Measurements from ENCODE around the gene HHIPL1.

HHIPL1 gene

DNA sequence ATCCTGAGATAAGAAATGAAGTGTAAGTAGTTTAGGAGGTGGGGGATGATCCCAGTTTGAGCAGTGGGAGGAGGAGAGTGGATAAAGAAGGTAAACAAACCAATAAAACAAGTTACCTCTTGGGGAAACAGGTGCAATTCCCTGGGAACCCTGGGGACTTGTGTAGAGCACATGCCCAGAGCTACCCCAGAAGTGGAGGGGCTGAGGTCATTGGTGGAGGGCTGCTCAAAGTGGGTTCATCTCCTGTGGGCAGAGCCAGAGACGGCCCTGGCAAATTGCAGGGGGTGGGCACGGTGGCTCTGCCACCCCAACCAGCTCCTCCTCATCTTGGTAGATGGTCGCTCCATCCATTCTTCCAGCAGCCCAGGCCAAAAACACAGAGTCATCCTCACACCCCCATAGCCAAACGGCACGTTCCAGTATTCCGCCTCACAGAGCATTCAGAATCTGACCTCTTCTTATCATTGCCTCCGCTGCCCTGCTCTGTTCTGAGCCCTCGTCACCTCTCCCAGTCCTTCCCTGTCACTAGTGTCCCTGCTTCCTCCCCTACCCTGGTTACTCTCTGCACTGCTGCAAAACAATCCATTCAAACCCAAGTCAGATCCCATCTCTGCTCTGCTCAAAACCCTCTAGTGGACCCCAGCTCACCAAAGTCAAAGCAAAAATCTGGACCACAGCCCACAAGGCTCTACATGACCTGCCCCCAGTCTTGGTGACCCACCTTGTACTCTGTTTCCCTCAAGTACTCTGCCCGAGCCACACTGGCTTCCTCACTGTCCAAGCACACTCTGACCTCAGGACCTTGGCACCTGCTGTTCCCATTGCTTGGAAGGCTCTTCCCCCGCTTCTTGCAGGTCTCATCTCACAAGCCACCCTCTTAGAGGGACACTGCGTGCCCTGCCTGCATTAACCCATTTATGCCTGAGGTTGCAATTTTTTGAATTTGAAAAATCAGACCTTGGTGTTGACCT lies 44.6 kb downstream of the HHIPL1 start:
- DNase-seq (ENCODE audit: low read depth in 2 of 2), result no peak

DNA sequence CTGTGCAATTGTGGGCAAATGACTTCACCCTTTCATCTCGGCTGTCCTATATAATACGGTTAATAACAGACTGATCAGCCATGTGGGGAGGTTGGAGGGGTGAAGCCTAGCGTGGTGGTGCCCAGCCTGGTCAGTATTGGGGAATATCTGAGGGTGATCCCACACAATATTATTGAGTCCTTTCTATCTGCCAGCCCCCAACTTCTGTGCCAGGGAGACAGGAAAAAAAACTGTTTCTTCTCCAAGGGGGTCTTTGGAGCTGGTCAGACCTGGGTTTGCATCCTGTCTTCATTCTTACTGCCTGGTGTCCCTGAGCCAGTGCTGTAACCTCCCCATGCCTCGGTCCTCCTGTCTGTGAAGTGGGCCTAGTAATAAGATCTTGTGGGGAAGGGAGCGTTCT lies 45.7 kb downstream of the HHIPL1 start:
- no peak for DNase-seq (ENCODE audit: low read depth in 2 of 2)

DNA sequence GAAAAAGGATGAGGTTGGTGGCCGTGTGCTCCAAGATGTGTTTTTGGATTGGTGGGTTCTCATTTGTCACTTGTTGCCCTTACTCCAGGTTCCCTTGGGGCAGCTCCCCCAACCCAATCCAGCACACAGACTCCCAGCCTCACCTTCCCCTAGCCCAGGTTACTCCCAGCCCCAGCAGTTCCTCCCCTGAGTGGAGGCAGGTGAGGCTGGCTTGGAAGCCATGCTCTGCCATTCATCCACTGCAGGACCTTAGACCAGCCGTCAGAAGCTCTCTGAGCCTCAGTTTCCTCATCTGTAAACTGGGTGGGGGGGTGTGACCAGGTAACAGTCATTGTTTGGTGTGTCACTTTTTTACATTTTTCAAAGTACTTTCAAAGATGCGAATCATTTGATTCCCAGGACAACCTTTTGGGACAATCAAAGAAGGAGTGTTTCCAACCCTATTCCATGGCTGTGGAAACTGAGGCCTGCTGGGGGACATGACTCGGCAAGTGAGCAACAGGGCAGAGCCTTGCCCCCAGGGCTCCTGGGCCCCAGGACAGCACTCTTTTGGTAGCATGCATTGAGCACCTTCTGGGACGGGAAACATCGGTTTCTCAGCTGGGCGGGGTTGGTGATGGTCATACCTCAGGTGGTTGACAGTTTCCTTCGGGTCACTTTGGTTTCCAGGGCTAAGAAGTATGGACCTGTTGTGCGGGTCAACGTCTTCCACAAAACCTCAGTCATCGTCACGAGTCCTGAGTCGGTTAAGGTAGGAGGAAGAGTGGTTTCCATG lies 46.4 kb downstream of the HHIPL1 start:
- no peak for DNase-seq (ENCODE audit: low read depth in 2 of 2)

DNA sequence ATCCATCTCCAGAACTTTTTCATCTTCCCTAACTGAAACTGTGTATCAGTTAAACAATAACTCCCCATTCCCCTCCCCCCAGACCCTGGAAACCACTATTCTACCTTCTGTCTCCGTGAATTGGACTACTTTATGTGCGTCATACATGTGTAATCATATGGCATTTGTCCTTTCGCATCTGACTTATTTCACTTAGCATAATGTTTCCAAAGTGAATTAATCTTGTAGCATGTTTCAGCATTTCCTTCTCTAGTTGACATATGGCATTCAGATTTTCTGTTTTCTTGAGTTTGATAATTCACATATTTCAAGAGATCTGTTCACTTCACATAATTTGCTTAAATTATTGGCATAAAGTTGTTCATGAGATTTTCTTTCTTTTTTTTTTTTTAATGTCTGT lies 49.0 kb downstream of the HHIPL1 start:
- DNase-seq (ENCODE audit: low read depth in 2 of 2), result no peak

DNA sequence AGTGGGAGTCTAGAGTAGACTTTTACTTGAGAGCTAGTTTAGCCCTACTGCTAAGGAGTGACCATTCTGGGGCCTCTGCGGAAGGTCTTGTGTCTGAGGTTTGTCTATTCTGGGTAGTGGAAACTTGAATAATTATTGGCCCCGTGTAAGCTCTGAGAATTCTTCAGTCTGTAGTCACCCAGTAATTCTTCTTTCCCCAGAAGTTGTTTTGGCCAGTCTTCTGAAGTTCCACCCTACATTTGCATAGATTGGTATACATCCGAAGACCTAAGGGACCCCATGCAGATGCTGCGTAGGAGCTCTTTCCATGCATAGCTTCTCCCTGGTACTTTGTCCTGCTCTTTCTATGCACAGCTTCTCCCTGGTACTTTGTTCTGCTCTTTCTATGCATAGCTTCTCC lies 52.0 kb downstream of the HHIPL1 start:
- DNase-seq (ENCODE audit: low read depth in 2 of 2), result no peak

DNA sequence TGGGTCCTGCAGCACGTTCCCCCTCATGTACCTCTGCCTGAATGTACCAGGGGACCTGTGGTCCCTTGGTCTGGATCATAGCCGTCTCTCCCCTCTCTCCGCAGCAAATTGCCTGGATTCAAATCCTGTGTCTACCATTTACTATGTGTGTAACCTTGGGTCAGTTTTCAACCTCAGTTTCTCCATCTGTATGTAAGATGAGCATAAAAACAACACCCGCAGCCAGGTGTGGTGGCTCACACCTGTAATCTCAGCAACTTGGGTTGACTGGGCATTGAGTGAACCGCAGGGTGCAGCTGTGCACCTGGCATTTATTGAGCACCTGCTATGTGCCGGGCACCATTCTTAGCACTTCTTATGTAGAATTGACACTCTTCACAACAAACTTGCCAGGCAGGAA lies 53.3 kb downstream of the HHIPL1 start:
- DNase-seq (ENCODE audit: low read depth in 2 of 2), result no peak

DNA sequence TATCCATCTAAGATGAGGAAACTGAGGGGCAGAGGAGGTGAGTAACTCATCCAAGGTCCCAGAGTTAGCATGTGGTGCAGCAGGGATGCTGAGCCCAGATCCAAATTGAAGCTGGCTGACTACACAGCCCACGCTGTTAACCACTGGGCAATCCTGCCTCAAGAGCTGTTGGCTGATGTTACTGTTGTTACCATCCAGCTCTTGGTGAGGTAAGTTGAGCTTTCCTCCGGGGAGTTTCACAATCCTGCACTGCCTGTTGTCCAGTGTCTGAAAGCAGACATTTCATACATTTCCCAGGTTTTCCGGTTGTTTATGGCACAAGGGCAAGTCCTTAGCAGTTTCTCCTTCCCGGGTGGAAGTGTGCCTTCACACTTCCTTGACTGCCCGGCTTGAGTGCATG lies 53.7 kb downstream of the HHIPL1 start:
- DNase-seq (ENCODE audit: low read depth in 2 of 2), result no peak

DNA sequence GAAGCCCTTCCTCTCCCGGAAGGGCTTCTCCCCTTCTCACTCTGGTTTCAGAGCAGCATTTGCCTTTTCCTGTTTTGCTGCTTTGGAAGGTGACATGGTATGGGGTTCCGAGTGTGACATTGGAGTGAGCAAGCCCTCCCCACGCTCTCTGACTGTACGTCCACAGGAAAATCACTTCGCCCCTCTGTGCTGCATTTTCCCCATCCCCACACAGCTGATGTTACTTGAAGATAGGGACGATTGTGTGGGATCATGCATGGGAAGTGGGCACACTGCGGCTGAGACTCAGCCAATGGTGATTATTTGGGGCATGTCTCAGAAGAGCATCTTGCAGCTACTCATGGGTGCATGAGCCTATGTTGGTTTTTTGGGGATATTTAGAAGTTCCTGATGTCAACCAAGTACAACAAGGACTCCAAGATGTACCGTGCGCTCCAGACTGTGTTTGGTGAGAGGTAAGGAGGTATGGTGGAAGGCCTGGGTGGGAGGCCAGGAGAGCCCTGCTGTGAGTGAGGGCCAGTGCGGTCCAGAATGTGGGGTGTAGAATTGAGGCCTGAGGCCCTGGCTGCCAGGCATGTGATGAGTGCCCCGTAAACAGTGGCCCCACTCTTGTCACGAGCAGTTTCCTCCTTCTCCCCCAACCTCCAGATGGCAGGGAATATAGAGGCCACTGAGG lies 54.3 kb downstream of the HHIPL1 start:
- DNase-seq (ENCODE audit: low read depth in 2 of 2), result no peak

DNA sequence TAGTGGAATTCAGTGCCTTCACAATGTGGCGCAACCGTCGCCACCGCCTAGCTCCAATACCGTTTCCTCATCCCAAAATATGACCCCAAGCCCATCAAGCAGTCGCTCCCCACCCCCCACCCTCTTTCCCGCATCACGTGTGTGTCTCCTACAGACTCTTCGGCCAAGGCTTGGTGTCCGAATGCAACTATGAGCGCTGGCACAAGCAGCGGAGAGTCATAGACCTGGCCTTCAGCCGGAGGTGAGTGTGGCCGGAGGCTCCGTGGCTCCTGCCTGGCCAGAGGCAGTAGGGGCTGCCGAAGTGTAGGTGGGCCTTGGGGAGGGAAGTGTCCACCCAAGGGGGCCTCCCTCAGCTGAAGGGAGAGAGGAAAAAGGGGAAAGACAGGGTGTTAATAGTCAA lies 54.9 kb downstream of the HHIPL1 start:
- DNase-seq (ENCODE audit: low read depth in 2 of 2), result no peak

DNA sequence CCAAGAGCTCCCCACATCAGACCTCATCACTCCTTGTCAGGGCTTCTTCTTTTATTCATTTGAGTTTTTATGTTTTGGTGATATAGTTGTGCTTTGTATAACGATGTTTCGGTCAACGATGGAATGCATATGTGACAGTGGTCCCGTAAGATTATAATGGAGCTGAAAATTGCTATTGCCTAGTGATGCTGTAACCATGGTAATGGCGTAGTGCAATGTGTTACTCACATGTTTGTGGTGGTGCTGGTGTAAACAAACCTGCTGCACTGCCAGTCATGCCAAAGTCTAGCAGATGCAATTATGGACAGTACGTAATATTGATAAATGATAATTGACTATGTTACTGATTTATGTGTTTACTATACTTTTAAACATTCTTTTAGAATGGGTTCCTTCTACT lies 55.5 kb downstream of the HHIPL1 start:
- no peak for DNase-seq (ENCODE audit: low read depth in 2 of 2)

DNA sequence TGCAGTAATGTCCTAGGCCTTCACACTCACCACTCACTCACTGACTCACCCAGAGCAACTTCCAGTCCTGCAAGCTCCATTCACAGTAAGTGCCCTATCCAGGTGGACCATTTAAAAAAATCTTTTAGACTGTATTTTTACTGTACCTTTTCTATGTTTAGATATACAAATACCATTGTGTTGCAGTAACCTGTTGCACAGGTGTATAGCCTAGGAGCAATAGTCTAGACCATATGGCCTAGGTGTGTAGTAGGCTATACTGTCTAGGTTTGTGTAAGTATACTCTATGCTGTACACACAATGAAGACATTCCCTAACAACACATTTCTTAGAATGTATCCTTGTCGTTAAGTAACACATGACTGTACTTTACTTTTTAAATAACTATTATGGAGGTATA lies 56.3 kb downstream of the HHIPL1 start:
- DNase-seq (ENCODE audit: low read depth in 2 of 2), result no peak

DNA sequence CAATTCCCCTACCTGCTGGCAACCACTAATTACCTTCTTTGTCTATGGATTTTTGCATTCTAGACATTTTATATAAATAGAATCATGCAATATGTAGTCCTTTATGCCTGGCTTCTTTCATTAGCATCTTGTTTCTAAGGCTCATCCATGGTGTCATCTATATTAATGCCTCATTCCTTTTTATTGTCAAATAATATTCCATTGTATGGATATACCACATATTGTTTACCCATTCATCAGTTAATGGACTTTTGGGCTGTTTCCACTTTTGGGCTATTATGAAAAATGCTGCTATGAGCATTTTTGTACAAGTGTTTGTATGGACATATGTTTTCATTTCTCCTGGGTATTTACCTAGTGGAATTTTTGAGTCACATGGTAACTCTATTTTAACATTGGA lies 57.2 kb downstream of the HHIPL1 start:
- DNase-seq (ENCODE audit: low read depth in 2 of 2), result no peak

DNA sequence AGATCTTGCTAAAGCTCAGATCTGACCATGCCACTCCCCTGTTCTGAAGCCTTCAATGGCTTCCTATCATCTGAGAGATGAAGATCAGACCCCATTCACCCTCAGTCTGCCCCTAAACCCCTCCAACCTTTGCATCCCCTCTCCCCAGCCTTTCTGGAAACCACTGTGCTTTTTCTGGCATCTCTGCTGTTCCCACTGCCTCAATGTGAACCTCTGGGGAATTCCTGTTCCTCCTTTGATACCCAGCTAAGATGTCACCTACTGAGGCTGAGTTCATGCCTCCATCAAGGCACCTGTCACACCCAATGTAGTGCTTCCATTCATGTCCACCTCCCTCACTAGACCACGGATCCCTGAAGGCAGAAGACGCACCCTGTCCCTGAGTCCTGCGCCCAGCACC lies 58.5 kb downstream of the HHIPL1 start:
- no peak for DNase-seq (ENCODE audit: low read depth in 2 of 2)

DNA sequence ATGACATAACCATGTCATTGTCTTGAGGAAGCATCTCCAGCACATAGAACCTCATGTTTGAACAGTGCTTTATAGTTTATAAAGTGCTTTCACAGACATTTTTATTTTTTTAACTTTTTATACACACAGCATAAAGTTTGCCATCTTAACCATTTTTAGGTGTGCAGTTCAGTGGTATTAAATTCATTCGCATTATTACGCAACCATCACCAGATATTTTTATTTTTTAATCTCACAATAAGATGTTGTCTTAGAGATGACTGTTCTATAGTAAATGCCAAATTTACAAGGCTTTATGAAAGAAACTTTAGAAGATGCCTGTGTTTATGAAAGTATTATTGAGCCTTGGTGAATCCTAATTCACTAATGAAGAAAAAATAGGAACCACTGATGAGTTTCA lies 59.1 kb downstream of the HHIPL1 start:
- DNase-seq (ENCODE audit: low read depth in 2 of 2), result no peak

DNA sequence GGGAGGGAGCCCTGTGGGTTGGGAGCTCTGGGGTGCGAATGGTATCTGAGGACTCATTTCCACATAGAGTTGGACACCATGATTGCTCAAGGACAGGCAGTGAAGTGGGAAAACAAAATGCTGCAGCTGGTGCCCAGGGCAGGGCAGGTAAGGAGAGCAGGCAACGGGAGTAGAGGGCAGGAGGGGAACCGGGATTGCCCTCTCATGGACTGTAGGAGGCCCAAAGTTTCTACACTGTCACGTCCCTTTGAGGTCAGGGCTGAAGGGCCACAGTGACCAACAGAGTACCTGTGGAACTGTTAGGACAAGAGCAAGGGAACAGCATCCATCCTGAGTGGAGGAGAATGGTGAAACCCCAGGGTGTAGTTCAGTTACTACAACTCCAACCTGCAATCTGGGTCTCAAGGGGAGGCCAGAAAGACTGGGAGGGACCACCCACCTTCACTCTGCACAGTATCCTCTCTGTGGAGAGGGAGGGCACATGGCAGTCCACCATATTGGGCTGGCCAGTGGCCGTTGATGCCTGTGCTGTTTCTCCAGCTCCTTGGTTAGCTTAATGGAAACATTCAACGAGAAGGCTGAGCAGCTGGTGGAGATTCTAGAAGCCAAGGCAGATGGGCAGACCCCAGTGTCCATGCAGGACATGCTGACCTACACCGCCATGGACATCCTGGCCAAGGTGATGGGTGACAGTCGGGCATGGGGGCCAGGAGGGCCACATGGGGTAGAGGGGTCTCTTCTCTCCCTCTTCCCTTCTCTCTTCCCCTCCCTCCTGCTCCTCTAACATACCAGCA lies 61.4 kb downstream of the HHIPL1 start:
- DNase-seq (ENCODE audit: low read depth in 2 of 2), result no peak

DNA sequence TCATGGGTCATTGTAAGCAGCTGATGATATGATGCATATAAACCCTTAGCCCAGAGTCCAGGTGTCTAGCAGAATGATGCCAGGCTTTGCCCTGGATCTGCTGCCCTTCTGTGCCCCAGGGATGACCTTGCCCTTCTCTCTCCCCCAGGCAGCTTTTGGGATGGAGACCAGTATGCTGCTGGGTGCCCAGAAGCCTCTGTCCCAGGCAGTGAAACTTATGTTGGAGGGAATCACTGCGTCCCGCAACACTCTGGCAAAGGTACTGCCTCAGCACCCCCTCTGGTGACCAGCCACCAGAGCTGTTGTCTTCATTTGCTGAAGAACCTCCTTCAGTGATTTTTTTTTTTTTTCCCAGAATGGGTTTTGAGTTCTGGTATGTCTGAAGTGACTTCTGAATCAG lies 62.5 kb downstream of the HHIPL1 start:
- no peak for DNase-seq (ENCODE audit: low read depth in 2 of 2)

DNA sequence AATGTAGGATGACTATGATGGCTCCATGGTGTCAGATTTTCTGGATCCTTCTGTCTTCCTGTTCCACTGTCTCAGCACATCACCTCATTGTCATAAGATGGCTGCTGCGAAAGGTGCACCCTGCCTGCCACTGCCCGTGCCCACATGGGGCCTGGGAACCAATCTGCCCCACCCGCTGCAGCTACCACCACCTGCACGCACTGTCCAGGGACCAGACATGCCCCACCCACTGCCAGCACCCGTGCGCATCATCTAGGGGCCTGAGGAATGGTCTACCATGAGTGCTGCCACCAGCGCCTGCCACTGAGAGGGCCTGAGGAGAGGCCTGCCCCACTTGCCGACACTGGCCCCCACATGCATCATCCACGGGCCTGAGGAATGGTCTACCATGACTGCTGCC lies 63.0 kb downstream of the HHIPL1 start:
- no peak for DNase-seq (ENCODE audit: low read depth in 2 of 2)

DNA sequence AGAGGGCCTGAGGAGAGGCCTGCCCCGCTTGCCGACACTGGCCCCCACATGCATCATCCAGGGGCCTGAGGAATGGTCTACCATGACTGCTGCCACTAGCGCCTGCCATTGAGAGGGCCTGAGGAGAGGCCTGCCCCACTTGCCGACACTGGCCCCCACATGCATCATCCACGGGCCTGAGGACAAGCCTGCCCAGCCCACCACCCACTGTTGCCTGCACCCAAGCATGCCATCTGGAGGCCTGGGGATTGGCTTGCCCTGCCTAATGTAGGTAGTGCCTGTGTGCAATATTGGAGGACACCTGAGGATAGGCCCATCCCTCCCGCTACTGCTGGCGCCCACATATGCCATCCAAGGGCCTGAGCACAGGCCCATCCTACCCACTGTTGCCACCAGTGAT lies 63.5 kb downstream of the HHIPL1 start:
- DNase-seq (ENCODE audit: low read depth in 2 of 2), result no peak

DNA sequence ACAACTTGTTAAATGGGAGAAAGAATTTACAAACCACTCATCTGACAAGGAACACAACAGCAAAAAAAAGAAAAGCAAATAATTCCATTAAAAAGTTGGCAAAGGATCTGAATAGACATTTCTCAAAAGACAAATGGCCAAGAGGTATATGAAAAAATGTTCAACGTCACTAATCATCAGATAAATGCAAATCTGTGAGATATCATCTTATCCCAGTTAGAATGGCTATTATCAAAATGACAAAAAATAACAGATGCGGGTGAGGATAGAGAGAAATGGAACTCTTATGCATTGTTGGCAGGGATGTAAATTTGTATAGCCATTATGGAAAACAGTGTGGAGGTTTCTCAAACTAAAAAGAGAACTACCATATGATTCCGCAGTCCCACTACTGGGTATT lies 69.0 kb downstream of the HHIPL1 start:
- no peak for DNase-seq (ENCODE audit: low read depth in 2 of 2)

DNA sequence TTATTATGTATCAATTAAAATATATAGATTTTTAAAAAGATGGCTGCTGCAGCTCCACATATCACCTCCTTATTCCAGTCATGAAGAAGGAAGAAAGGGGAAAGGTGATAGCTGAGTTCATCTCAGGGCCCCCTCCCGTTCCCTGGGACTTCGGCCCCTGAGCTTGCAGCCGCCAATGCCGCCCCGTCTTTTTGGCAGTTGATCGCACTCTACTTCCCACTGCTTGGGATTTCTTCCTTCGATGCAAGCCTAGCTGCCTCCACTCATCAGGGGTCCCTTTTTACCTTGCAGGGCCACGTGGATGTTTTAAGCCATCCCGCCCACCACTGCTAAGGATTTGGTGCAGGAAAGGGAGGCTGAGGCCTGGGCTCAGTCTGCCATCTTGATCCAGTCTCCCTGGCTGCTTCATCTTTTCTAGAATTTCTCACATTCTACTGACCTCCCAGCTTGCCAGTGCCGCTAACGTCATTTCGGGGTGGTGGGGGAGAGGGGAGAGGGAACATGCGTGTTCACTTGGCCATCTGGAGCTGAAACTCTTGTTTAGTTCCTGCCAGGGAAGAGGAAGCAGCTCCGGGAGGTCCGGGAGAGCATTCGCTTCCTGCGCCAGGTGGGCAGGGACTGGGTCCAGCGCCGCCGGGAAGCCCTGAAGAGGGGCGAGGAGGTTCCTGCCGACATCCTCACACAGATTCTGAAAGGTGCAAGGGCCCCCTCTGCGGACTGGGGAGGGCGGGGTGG lies 70.5 kb downstream of the HHIPL1 start:
- DNase-seq (ENCODE audit: low read depth in 2 of 2), result no peak
